Breast epithelium (tissue), 3 donors: ENCODE data around the gene ADPRHL1.
A peak's percentile ranks its signal among the peaks of the same experiment; 100 is the strongest.

ENCODE experiments used
- CTCF ChIP-seq, 3 donors: fragments of 450-650 bp; IDR thresholded peaks; one replicate each; pipeline ENCODE4 v1.5.1; 2016 to 2017; ENCODE audit warnings: antibody characterized with exemption in 3 of 3, mild to moderate bottlenecking in 3 of 3, moderate library complexity in 3 of 3
- POLR2A ChIP-seq: fragments of 450-650 bp; IDR thresholded peaks from one replicate; pipeline ENCODE4 v1.6.1; 2016; ENCODE audit warnings: antibody characterized with exemption, mild to moderate bottlenecking, moderate library complexity
- POLR2AphosphoS5 ChIP-seq, 3 donors: sonication (generic); formaldehyde crosslinking; IDR thresholded peaks; one replicate each; pipeline ENCODE4 v1.6.1; 2017; ENCODE audit warnings: antibody characterized with exemption in 3 of 3

- TF ChIP-seq POLR2A (no peak), CTCF (IDR thresholded peaks at IDR 0.05) (peak; percentile 16 to 91 (median 28)), POLR2AphosphoS5 (IDR thresholded peaks at IDR 0.05) (no peak)
Measured at GRCh38 chr13:113393563-113394338, 59.5 kb downstream of the ADPRHL1 start.
